Measurements from ENCODE around the gene MAP2K1.
"Not testable (repeated sequence)": the region's sequence is repeated elsewhere in the genome, so short reads cannot be mapped to it uniquely, and the experiment has no call there.

DNA sequence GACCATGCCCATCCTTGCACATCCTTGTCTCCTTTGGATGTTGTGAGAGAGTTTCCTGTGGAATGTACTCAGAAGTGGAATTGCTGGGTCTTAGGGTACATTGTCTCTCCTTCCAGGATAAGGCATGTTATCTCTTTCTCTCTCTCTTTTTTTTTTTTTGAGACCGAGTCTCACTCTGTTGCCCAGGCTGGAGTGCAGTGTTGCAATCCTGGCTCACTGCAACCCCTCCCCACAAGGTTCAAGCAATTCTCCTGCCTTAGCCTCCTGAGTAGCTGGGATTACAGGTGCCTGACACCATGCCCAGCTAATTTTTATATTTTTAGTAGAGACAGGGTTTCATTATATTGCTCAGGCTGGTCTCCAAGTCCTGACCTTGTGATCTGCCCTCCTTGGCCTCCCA, 6.3 kb downstream of the MAP2K1 start:
- not testable (repeated sequence) for TF ChIP-seq CTCF (IDR thresholded peaks at IDR 0.05; ENCODE audit: low read length); EZH2 (optimal IDR thresholded peaks at IDR 0.05; ENCODE audit: low read depth, low read length)
